ENCODE measurements around the gene TSPAN18.

The TSPAN18 gene

DNA sequence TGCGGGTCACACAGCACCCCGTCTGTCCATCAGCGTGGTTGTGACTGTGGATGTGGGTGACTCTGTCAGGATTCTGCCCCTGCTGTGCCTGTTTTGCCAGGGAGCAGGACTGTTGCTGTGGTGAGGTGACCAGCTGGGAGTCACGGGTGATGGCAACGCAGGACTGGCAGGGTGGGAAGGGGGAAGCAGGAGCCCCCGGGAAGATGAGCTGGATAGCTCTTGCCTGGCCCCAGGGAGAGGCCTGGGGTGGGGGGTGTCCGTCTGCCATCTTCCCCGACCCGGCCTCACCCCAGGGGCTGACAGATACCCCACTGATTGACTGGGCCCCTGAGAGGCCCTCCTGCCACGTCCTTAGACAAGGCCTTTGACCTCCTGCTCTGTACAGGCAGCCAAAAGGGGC lies 34.3 kb upstream of the TSPAN18 start:
- no peak for DNase-seq (ENCODE audit: low spot score)
- peaks cover 0 to 15% of the 10 kb centered on the region in 2 donors for H3K4me1 ChIP-seq (ENCODE audit: control insufficient read depth in 2 of 2, insufficient read depth in 1 of 2, low read depth in 1 of 2, low read length in 2 of 2)
- H2BK5ac ChIP-seq (ENCODE audit: low read length) = no peak overlapping the region
- peak overlapping the region; percentile 82 for H2BK12ac ChIP-seq (ENCODE audit: low read length)
- peak overlapping the region; percentile 87 for H2AK5ac ChIP-seq (ENCODE audit: low read depth, low read length)
- no peak overlapping the region for H3K4me2 ChIP-seq (ENCODE audit: insufficient read depth, low read length, poor library complexity, severe bottlenecking)
- peaks cover 0 to 4% (median 0%) of the 10 kb centered on the region in 3 experiments for H3K27me3 ChIP-seq (ENCODE audit: control insufficient read depth in 3 of 3, insufficient read depth in 3 of 3, low read depth in 1 of 3, low read length in 3 of 3)
- H3K36me3 ChIP-seq (replicated peaks in 1 of 2; ENCODE audit: control insufficient read depth in 2 of 2, insufficient read depth in 2 of 2, low read length in 2 of 2) = no peaks in the 10 kb centered on the region
- no peaks in the 10 kb centered on the region for H3K79me1 ChIP-seq (ENCODE audit: low read depth, low read length)
- H3K9me3 ChIP-seq (replicated peaks in 1 of 2; ENCODE audit: control insufficient read depth in 2 of 2, insufficient read depth in 1 of 2, low read depth in 1 of 2, low read length in 2 of 2) = peaks cover 0 to 3% of the 10 kb centered on the region in 2 donors
- peak overlapping the region; percentile 45 for H3K9ac ChIP-seq (ENCODE audit: low read depth, low read length, poor library complexity)
- H4K8ac ChIP-seq (ENCODE audit: low read depth, low read length) = no peak overlapping the region
- H3K14ac ChIP-seq (ENCODE audit: low read length) = no peak overlapping the region
- H3K27ac ChIP-seq (replicated peaks; ENCODE audit: low read length) = no peak overlapping the region
- peak overlapping the region; percentile 73 for H2BK15ac ChIP-seq (ENCODE audit: low read length)
- no peak overlapping the region for H2BK120ac ChIP-seq (ENCODE audit: low read depth, low read length)
- peak overlapping the region; percentile 61 for H3K23ac ChIP-seq (ENCODE audit: low read depth, low read length, poor library complexity)
- H3K4ac ChIP-seq (ENCODE audit: low read length) = no peak overlapping the region
- H3K18ac ChIP-seq (ENCODE audit: low read length) = peak overlapping the region; percentile 88
- H2AFZ ChIP-seq (ENCODE audit: low read length) = no peak overlapping the region
- WGBS, 2 donors (ENCODE audit: extremely low coverage in 2 of 2, insufficient read length in 2 of 2, insufficient replicate concordance in 1 of 2) = no CpG with 5 or more reads among the region's 10 CpGs
- H4K91ac ChIP-seq (ENCODE audit: low read depth, low read length, poor library complexity) = peak overlapping the region; percentile 85
- H3K4me3 ChIP-seq (ENCODE audit: low read length in 2 of 2) = no peak overlapping the region

DNA sequence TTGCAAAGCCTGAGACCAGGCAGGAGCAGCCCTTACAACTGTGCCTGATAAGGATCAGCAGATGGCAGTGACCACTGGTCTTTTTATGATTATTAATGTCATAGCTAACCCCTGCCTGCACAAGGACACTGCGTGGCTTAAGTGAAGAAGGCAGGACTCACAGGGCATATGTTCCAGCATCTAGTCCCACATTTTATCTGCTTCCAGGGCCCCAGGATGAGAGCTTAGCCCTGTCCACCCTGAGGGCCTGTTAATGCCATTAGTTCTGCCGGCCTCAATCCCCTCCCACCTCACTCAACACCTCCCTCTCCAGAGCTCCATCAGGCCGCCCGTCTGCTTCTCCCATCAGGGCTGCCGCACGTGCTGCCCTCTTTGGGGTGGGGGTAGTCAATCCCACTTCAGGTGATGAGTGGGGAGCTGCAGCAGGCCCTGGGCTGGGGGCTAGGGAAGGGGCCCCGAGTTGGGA lies 33.1 kb upstream of the TSPAN18 start:
- Histone ChIP-seq H3K4ac (ENCODE audit: low read length) (no peak overlapping the region), H3K23ac (ENCODE audit: low read depth, low read length, poor library complexity) (no peak overlapping the region), H3K9ac (ENCODE audit: low read depth, low read length, poor library complexity) (no peak overlapping the region), H3K18ac (ENCODE audit: low read length) (peak overlapping the region; percentile 86), H2BK120ac (ENCODE audit: low read depth, low read length) (no peak overlapping the region), H2BK12ac (ENCODE audit: low read length) (peak overlapping the region; percentile 50), H3K27me3 (ENCODE audit: control insufficient read depth in 3 of 3, insufficient read depth in 3 of 3, low read depth in 1 of 3, low read length in 3 of 3) (peaks cover 0 to 8% (median 0%) of the 10 kb centered on the region in 3 experiments), H3K9me3 (replicated peaks in 1 of 2; ENCODE audit: control insufficient read depth in 2 of 2, insufficient read depth in 1 of 2, low read depth in 1 of 2, low read length in 2 of 2) (peaks cover 0 to 3% of the 10 kb centered on the region in 2 donors), H2AFZ (ENCODE audit: low read length) (no peak overlapping the region), H2BK5ac (ENCODE audit: low read length) (peak overlapping the region; percentile 0), H4K8ac (ENCODE audit: low read depth, low read length) (no peak overlapping the region), H2AK5ac (ENCODE audit: low read depth, low read length) (peak overlapping the region; percentile 66), H3K14ac (ENCODE audit: low read length) (no peak overlapping the region), H4K91ac (ENCODE audit: low read depth, low read length, poor library complexity) (peak overlapping the region; percentile 20), H3K4me1 (ENCODE audit: control insufficient read depth in 2 of 2, insufficient read depth in 1 of 2, low read depth in 1 of 2, low read length in 2 of 2) (peaks cover 0 to 15% of the 10 kb centered on the region in 2 donors), H3K4me2 (ENCODE audit: insufficient read depth, low read length, poor library complexity, severe bottlenecking) (no peak overlapping the region), H3K4me3 (ENCODE audit: low read length in 2 of 2) (no peak overlapping the region), H3K79me1 (ENCODE audit: low read depth, low read length) (no peaks in the 10 kb centered on the region), H2BK15ac (ENCODE audit: low read length) (peak overlapping the region; percentile 87), H3K36me3 (replicated peaks in 1 of 2; ENCODE audit: control insufficient read depth in 2 of 2, insufficient read depth in 2 of 2, low read length in 2 of 2) (no peaks in the 10 kb centered on the region), H3K27ac (replicated peaks; ENCODE audit: low read length) (no peak overlapping the region)
- DNase-seq (ENCODE audit: low spot score) = no peak
- WGBS, 2 donors (ENCODE audit: extremely low coverage in 2 of 2, insufficient read length in 2 of 2, insufficient replicate concordance in 1 of 2) = no CpG with 5 or more reads among the region's 7 CpGs

GRCh38 chr11:44694443-44694842 lies 32.3 kb upstream of the TSPAN18 start:
- no peak overlapping the region for H3K4me3 ChIP-seq (ENCODE audit: low read length in 2 of 2)
- H3K27me3 ChIP-seq (ENCODE audit: control insufficient read depth in 3 of 3, insufficient read depth in 3 of 3, low read depth in 1 of 3, low read length in 3 of 3) = peaks cover 0 to 13% (median 0%) of the 10 kb centered on the region in 3 experiments
- H3K14ac ChIP-seq (ENCODE audit: low read length) = no peak overlapping the region
- H3K4me2 ChIP-seq (ENCODE audit: insufficient read depth, low read length, poor library complexity, severe bottlenecking) = no peak overlapping the region
- H2AK5ac ChIP-seq (ENCODE audit: low read depth, low read length) = peak overlapping the region; percentile 66
- no peak overlapping the region for H4K91ac ChIP-seq (ENCODE audit: low read depth, low read length, poor library complexity)
- peak overlapping the region; percentile 87 for H2BK15ac ChIP-seq (ENCODE audit: low read length)
- no peak overlapping the region for H3K27ac ChIP-seq (replicated peaks; ENCODE audit: low read length)
- peaks cover 0 to 15% of the 10 kb centered on the region in 2 donors for H3K4me1 ChIP-seq (ENCODE audit: control insufficient read depth in 2 of 2, insufficient read depth in 1 of 2, low read depth in 1 of 2, low read length in 2 of 2)
- no peak for DNase-seq (ENCODE audit: low spot score)
- H3K23ac ChIP-seq (ENCODE audit: low read depth, low read length, poor library complexity) = no peak overlapping the region
- WGBS, 2 donors (ENCODE audit: extremely low coverage in 2 of 2, insufficient read length in 2 of 2, insufficient replicate concordance in 1 of 2) = no CpG with 5 or more reads among the region's 12 CpGs
- H3K18ac ChIP-seq (ENCODE audit: low read length) = peak overlapping the region; percentile 86
- H2BK120ac ChIP-seq (ENCODE audit: low read depth, low read length) = no peak overlapping the region
- H3K4ac ChIP-seq (ENCODE audit: low read length) = no peak overlapping the region
- H2AFZ ChIP-seq (ENCODE audit: low read length) = peak overlapping the region; percentile 43
- no peaks in the 10 kb centered on the region for H3K36me3 ChIP-seq (replicated peaks in 1 of 2; ENCODE audit: control insufficient read depth in 2 of 2, insufficient read depth in 2 of 2, low read length in 2 of 2)
- no peaks in the 10 kb centered on the region for H3K9me3 ChIP-seq (replicated peaks in 1 of 2; ENCODE audit: control insufficient read depth in 2 of 2, insufficient read depth in 1 of 2, low read depth in 1 of 2, low read length in 2 of 2)
- H4K8ac ChIP-seq (ENCODE audit: low read depth, low read length) = no peak overlapping the region
- H3K79me1 ChIP-seq (ENCODE audit: low read depth, low read length) = no peaks in the 10 kb centered on the region
- no peak overlapping the region for H2BK12ac ChIP-seq (ENCODE audit: low read length)
- no peak overlapping the region for H2BK5ac ChIP-seq (ENCODE audit: low read length)
- no peak overlapping the region for H3K9ac ChIP-seq (ENCODE audit: low read depth, low read length, poor library complexity)

DNA sequence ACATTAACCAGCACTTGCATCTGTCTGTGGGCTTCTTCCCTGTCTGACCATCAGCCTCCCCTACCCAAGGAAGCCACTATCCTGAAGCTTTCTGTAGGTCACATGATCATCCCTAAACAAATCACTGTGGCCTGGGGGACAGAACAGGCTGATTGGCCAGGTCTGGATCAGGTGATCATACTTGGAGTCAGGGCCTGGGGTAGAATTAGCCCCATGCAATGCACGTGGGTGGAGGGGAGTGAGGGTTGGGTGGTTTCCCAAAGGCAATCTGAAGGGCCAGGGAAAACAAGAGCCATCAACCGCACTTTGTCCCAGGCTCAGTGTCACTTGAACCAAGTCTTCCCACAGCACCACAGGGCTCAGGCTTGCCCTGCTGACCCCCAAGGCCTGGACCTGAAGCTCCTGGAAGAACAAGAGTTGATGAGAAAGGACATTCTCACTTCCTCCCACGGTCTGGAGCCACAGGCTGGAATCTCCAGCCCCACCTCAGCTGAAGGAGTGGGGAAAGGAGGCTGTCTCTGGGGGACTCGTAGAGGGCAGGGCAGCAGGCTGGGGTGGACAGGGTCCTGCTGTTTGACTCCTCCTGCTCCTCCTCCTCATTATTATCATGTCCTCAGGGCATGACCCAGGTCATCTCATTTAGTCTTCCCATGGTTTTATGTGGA lies 31.5 kb upstream of the TSPAN18 start:
- Histone ChIP-seq H3K9ac (ENCODE audit: low read depth, low read length, poor library complexity) (no peak overlapping the region), H2AK5ac (ENCODE audit: low read depth, low read length) (peak overlapping the region; percentile 6), H3K27me3 (ENCODE audit: control insufficient read depth in 3 of 3, insufficient read depth in 3 of 3, low read depth in 1 of 3, low read length in 3 of 3) (peaks cover 0 to 20% (median 0%) of the 10 kb centered on the region in 3 experiments), H3K18ac (ENCODE audit: low read length) (peak overlapping the region; percentile 61), H3K4me3 (ENCODE audit: low read length in 2 of 2) (no peak overlapping the region), H3K9me3 (replicated peaks in 1 of 2; ENCODE audit: control insufficient read depth in 2 of 2, insufficient read depth in 1 of 2, low read depth in 1 of 2, low read length in 2 of 2) (no peaks in the 10 kb centered on the region), H3K4me2 (ENCODE audit: insufficient read depth, low read length, poor library complexity, severe bottlenecking) (no peak overlapping the region), H3K79me1 (ENCODE audit: low read depth, low read length) (no peaks in the 10 kb centered on the region), H3K23ac (ENCODE audit: low read depth, low read length, poor library complexity) (peak overlapping the region; percentile 32), H2BK5ac (ENCODE audit: low read length) (no peak overlapping the region), H2BK120ac (ENCODE audit: low read depth, low read length) (no peak overlapping the region), H2BK12ac (ENCODE audit: low read length) (no peak overlapping the region), H2AFZ (ENCODE audit: low read length) (peak overlapping the region; percentile 43), H3K27ac (replicated peaks; ENCODE audit: low read length) (no peak overlapping the region), H4K8ac (ENCODE audit: low read depth, low read length) (no peak overlapping the region), H2BK15ac (ENCODE audit: low read length) (peak overlapping the region; percentile 19), H3K14ac (ENCODE audit: low read length) (no peak overlapping the region), H3K36me3 (replicated peaks in 1 of 2; ENCODE audit: control insufficient read depth in 2 of 2, insufficient read depth in 2 of 2, low read length in 2 of 2) (no peaks in the 10 kb centered on the region), H3K4ac (ENCODE audit: low read length) (no peak overlapping the region), H3K4me1 (ENCODE audit: control insufficient read depth in 2 of 2, insufficient read depth in 1 of 2, low read depth in 1 of 2, low read length in 2 of 2) (peaks cover 0 to 15% of the 10 kb centered on the region in 2 donors), H4K91ac (ENCODE audit: low read depth, low read length, poor library complexity) (no peak overlapping the region)
- DNase-seq (ENCODE audit: low spot score) = no peak
- no CpG with 5 or more reads among the region's 4 CpGs for WGBS, 2 donors (ENCODE audit: extremely low coverage in 2 of 2, insufficient read length in 2 of 2, insufficient replicate concordance in 1 of 2)
